ENCODE measurements around the gene LSM14A. TPM values are rescaled to one million over a fixed set of nuclear protein-coding genes. Genes with fewer than 3 reads are reported as not detected.

The LSM14A gene
- total RNA-seq, 1 donor from 2014 or later, result 76.9 TPM

DNA sequence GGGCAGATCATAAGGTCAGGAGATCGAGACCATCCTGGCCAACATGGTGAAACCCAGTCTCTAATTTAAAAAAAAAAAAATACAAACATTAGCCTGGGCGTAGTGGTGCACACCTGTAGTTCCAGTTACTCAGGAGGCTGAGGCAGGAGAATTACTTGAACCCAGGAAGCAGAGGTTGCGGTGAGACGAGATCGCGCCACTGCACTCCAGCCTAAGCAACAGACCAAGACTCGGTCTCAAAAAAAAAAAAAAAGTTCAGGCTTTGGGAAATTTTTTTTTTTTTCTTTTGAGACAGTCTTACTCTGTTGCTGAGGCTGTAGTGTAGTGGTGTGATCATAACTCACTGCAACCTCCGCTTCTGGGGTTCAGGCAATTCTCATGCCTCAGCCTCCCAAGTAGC is 14.7 kb downstream of the LSM14A start:
- TF ChIP-seq, protein P1, sequence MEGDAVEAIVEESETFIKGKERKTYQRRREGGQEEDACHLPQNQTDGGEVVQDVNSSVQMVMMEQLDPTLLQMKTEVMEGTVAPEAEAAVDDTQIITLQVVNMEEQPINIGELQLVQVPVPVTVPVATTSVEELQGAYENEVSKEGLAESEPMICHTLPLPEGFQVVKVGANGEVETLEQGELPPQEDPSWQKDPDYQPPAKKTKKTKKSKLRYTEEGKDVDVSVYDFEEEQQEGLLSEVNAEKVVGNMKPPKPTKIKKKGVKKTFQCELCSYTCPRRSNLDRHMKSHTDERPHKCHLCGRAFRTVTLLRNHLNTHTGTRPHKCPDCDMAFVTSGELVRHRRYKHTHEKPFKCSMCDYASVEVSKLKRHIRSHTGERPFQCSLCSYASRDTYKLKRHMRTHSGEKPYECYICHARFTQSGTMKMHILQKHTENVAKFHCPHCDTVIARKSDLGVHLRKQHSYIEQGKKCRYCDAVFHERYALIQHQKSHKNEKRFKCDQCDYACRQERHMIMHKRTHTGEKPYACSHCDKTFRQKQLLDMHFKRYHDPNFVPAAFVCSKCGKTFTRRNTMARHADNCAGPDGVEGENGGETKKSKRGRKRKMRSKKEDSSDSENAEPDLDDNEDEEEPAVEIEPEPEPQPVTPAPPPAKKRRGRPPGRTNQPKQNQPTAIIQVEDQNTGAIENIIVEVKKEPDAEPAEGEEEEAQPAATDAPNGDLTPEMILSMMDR (conservative IDR thresholded peaks at IDR 0.05; ENCODE audit: low read depth, low read length), result no peak
- H3K4me3 ChIP-seq (ENCODE audit: low read depth, low read length), result no peak overlapping the region
- no peak for DNase-seq (ENCODE audit: low read depth)

DNA sequence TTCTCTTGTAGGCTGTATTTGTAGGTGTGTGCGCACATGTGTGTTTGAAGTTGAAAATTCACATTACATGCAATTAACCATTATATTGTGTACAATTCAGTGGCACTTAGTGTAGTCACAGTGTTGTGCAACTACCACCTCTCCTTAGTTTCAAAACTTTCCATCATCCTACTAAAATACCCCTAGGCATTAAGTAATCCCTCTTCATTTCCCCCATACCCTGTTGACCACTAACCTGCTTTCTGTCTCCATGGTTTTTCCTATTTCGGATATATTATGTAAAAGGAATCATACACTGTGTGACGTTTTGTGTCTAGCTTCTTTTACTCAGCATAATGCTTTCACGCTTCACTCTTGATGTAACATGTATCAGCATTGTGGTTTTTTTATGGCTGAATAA is 16.1 kb downstream of the LSM14A start:
- TF ChIP-seq, protein P1 (conservative IDR thresholded peaks at IDR 0.05; ENCODE audit: low read depth, low read length), result no peak
- H3K4me3 ChIP-seq (ENCODE audit: low read depth, low read length), result no peak overlapping the region
- DNase-seq (ENCODE audit: low read depth), result no peak

DNA sequence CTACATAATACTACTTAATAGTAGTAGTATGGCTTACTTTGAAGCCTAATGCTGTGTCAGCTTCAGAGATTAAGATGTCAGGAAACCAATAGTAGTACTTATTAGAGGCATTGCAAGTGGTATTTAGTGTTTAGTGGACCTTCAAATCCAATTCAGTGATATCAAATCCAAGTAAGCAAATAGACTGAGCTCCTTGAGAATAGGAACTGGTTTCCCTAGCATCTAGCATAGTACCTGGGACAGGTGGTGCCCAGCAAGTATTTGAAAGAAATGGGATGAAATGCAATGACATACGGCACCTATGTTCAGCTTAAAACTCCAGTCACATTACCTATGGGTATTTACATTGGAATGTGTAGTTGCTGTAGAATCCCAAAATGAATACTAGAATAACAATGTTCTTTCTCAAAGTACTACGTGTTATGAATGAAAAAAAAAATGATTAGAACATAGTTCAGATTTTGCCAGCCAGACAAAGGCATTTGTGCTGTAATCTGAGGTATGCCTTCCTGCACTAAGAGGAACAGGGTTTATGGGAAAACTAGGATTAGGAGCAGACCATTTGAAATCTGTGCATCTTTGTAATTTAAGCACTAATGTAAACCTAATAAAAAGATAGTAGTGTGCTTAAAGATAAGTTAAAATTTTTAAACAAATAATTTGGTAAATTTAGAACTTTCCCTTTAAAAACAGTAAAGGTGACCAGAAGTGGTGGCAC is 17.1 kb downstream of the LSM14A start:
- TF ChIP-seq, protein P1 (conservative IDR thresholded peaks at IDR 0.05; ENCODE audit: low read depth, low read length), result no peak
- H3K4me3 ChIP-seq (ENCODE audit: low read depth, low read length), result no peak overlapping the region
- DNase-seq (ENCODE audit: low read depth), result no peak

DNA sequence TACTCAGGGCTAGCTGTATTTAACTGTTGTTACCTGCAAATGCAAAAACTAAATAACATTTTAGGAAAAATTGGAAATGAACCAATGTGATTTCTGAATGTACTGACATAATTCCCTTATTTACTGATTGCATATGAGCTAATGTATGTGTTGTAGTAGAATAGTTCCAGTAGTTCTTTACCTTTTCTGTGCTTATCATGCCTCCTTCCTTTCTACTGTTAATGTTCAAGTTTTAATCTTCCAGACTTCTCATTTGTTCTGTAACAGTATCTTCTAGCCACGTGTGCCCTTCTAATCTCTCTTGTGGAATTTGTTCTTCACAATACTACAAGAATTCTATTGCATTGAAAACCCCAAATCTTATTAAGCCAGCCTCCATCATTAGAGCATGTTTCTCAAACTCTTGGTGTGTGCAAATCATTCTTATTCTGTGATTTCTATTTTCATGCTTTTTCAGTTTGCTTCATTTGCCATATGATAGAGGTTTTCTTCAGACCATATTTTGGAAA is 17.7 kb downstream of the LSM14A start:
- no peak for DNase-seq (ENCODE audit: low read depth)
- H3K4me3 ChIP-seq (ENCODE audit: low read depth, low read length), result no peak overlapping the region
- TF ChIP-seq, protein P1 (conservative IDR thresholded peaks at IDR 0.05; ENCODE audit: low read depth, low read length), result no peak

DNA sequence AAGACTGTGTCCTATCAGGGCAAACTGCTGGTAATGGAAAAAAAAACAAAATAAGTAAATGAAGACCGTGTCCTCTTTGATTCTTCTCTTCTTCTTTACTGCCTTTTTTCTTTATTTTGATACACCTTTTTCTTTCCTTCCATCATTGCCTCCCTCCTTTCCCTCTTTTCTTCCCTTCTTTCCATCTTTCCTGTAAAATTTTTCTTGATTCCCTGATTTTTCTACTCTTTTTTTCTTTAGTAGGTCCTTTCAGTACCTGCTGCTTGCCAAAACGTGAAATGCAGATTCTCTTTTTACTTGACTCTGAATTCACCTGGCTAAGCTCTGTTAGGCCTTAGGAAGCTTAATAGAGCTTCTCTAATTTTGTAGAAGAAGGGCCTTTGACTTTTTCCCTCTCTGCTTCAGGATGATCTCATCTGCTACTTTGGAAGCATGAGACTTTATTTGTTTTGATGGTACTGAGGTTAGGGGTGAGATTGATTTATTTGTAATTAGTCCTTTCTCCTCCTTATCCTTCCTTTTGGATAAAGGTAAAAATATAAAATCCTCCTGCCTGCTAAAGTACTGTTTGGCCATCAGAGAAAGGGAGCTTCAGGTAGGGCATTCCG is 19.2 kb downstream of the LSM14A start:
- H3K4me3 ChIP-seq (ENCODE audit: low read depth, low read length), result no peak overlapping the region
- no peak for DNase-seq (ENCODE audit: low read depth)
- TF ChIP-seq, protein P1 (conservative IDR thresholded peaks at IDR 0.05; ENCODE audit: low read depth, low read length), result no peak

DNA sequence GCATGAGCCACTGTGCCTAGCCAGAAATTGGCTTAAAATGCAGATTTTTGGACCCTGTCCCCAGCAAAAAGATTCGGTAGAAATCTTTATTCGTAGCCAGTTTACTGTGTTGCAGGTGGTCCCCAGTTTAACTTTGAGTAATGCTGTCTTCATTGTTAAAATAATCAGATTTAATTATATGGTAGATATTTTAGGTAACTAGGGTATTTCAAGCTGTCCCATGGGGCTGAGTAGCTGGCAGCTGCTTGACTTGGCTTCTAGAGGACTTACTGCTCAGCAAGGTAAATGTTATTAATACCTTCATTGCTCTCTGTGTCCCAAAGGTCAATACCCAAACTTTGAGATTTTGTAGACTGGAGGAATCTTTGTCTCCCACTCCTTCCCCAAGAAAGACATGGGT is 21.1 kb downstream of the LSM14A start:
- no peak overlapping the region for H3K4me3 ChIP-seq (ENCODE audit: low read depth, low read length)
- no peak for DNase-seq (ENCODE audit: low read depth)
- TF ChIP-seq, protein P1 (conservative IDR thresholded peaks at IDR 0.05; ENCODE audit: low read depth, low read length), result no peak
